Activated CD8-positive, alpha-beta memory T cell treated with anti-CD3 and anti-CD28 coated beads for 1 hour (primary cell): ENCODE results near the gene CYTH3.
"Not testable (repeated sequence)": the region's sequence is repeated elsewhere in the genome, so short reads cannot be mapped to it uniquely, and the experiment has no call there.

ENCODE experiments used
- DNase-seq, 2 donors: peaks; one replicate each; pipeline ENCODE4 v3.0.0-alpha.2; 2020; ENCODE audit warnings: low read depth in 1 of 2; ENCODE audit errors: extremely low read depth in 1 of 2

CYTH3 gene

DNA sequence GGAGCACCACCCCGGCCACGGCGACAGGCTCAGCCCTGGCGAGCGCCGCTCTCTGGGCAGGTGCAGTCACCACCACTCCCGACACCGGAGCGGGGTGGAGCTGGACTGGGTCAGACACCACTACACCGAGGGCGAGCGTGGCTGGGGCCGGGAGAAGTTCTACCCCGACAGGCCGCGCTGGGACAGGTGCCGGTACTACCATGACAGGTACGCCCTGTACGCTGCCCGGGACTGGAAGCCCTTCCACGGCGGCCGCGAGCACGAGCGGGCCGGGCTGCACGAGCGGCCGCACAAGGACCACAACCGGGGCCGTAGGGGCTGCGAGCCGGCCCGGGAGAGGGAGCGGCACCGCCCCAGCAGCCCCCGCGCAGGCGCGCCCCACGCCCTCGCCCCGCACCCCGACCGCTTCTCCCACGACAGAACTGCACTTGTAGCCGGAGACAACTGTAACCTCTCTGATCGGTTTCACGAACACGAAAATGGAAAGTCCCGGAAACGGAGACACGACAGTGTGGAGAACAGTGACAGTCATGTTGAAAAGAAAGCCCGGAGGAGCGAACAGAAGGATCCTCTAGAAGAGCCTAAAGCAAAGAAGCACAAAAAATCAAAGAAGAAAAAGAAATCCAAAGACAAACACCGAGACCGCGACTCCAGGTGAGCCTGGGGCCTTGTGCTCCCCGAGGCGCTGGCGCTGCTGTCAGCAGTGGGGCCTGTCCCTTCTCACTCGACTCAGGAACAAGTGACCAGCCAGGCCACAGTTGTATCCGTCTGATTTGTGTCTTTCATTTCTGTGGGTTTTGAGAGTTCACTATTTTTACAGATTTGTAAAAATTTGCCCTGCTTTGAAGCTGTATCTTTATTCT lies 117.7 kb downstream of the CYTH3 start:
- no peak for DNase-seq

- no peak for DNase-seq
Measured at GRCh38 chr7:6153646-6154541, 118.5 kb downstream of the CYTH3 start.

DNA sequence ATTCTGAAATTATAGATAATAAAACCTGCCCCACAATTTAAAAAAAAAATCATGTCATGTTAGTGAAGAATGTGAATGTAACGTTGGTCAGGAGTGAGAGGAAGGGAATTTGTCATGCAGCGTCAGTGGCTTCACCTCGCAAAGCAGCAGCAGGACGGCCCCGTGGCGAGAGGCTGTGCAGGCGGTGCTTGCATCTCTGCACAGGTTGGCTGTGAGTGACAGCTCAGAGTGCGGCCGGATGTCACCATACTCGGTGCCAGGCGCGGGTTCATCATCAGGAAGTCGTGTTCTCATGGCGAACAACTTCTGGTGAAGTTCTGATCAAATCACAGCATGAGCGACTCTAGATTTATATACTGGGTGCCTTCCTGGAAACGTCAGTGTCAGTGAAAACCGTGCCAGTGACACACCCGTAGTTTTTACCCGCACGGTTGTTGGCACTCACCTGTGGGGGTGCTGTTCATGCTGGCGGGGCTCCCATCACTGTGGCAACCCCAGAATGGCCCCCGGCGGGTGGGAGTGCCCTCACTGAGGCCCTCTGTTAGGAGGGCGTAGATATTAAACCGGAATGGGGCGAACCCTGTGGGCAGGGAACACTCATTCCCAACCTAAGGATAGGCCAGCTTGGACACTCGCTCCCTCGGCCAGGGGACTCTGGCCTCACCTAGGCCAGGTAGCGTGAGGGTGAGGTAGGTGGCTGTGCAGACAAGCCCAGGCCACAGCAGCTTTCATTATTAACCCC lies 120.3 kb downstream of the CYTH3 start:
- no peak for DNase-seq

DNA sequence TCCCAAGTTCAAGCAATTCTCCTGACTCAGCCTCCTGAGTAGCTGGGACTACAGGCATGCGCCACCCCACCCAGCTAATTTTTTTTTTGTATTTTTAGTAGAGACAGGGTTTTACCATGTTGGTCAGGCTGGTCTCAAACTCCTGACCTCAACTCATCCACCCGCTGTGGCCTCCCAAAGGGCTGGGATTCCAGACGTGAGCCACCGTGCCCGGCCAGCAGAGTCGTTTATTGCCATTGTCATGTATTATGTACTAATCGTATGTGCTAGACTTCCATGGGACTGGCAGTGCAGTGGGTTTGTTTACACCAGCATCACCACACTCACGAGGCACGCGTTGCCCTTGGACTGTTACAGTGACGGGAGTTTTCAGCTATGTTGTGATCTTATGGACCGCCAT lies 120.9 kb downstream of the CYTH3 start:
- DNase-seq: not testable (repeated sequence)

GRCh38 chr7:6149996-6150395 lies 122.4 kb downstream of the CYTH3 start:
- DNase-seq: no peak

DNA sequence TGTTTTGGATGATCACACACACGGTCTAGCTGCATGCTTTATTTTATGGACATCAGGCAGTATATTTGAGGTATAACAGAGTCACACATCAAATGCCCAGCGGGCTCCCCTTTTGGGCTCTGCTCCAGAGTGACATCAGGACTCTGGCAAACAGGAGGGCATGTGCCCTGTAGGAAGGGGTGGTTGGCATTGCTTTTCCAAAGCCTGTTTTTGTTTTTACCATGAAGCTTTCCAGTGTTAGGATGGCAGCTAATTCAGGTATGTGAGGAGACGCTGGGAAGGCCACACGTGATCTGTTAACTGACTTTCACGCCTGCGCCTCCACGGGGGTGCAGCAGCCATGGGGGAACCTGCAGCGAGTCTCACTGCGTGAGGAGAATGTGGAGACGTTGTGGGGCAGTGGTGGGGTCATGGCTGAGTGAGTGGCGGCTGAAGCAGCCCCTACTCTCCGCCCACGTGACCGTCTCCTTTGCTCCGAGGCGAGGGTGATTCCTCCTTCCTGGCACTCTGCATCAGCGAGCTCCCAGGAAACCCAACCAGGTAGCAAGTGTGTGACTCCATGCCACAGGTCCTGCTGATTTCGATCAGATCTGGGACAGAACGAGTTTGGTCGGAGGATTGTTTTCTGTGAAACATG lies 123.6 kb downstream of the CYTH3 start:
- no peak for DNase-seq

DNA sequence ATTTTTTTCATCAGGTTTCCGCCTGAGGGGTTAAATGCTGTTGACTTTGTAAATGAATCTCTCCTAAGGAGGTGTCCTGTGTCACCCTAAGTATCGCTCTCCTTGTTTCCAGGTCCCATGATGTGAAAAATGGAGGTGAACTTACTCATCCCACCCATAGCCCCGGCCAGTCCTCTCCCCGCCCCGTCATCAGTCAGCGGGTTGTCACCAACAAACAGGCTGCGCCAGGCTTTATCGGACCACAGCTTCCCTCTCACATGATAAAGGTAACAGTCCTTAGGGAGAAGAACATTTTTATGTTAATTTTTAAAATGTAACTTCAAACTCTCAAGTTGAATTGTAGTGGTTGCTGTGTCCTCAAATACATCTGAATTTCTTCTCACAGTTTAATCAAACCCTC lies 124.8 kb downstream of the CYTH3 start:
- no peak for DNase-seq

DNA sequence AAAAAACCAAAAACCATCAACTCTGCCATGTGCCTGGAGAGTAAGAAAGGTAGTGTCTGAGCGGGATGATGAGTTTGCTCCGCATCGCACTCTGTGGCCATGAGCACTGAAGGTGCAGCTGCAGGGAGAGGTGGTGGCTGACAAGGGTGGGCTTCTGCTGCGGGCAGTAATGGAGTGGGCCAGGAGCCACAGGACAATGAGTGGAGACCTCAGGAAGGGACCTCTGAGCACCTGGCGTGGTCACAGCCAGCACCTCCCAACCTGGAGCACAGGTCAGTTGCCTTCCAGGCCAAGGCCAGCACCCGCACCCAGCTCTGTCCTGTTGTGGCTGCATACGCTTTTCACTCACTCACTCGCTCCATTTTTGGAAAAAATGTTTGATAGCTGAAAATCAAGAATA lies 125.8 kb downstream of the CYTH3 start:
- no peak for DNase-seq

DNA sequence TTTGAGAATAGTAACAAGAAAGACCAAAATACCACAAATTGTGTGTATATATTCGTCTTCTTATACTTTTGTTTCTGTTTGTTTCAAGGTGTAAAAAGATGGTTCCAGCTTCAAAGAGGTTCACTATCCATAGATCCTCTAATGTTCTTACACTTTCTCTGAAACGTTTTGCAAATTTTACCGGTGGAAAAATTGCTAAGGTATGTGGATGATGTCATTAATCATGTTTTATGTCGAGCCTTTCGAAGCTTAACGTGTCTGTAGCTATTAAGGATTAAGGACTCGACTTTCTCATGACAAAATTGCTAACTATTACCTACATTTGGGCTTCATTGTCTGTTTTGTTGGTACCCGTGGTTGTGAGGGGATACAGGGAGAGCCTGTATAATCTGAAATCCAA lies 128.4 kb downstream of the CYTH3 start:
- no peak for DNase-seq

DNA sequence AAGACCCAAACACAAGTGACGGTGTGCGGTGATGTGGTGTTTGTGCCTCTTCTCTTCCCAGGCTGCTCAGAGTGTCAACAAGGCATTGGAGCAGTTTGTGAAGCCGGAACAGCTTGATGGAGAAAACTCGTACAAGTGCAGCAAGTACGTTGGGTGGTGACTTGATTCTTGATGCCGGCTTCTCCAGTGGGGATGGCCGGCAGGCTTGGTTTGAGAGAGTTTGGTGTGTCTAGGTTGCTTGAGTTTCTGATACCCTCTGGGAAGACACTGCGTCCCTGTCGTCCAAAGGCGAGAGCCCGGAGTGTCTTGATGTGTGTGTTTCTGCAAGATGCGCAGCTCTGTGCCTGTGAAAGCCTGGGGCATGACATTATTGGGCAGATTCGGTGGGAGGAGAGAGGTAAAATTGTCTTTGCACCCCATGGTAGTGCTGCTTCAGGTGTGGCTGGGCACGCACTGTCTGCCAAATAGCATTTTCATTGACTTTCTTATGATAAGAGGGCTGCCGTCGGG lies 129.5 kb downstream of the CYTH3 start:
- no peak for DNase-seq

- DNase-seq: no peak
Measured at GRCh38 chr7:6139189-6139996, 133.0 kb downstream of the CYTH3 start.

DNA sequence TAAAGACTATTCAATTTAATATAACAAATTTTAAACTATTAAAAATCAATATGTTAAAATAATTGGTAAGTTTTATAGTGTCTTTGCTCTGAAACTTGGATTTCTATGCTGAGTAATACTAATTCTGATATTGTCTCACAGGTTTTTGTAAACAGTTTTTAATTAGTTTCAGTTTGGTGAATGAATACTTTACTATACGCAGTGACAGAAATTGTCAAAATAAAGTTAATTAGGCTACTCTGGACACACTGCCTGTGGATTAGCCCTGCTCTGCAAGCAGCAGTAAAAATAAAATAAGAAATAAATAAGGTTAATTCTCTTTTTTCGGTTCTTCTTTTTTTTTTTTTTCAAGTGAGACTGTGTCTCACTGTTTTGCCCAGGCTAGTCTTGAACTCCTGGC lies 135.9 kb downstream of the CYTH3 start:
- no peak for DNase-seq

- no peak for DNase-seq
Measured at GRCh38 chr7:6133249-6133648, 139.2 kb downstream of the CYTH3 start.

GRCh38 chr7:6130007-6130587 lies 142.3 kb downstream of the CYTH3 start:
- no peak for DNase-seq

DNA sequence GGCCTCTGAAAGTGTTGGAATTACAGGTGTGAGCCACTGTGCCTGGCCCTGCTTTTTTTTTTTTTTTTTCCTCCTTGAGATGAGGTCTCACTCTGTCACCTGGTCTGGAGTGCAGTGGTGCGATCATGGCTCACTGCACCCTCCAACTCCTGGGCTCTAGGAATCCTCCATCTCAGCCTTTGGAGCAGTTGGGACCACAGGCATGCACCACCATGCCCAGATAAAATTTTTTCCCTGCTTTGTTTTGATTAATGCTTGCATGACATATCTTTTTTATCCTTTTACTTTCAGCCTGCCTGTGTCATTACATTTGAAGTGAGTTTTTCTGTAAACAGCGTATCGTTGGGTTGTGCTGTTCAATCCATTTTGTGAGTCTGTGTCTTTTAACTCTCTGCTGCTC lies 144.2 kb downstream of the CYTH3 start:
- DNase-seq: no peak

GRCh38 chr7:6127110-6127490 lies 145.3 kb downstream of the CYTH3 start:
- DNase-seq: no peak

- no peak for DNase-seq
Measured at GRCh38 chr7:6123843-6124242, 148.6 kb downstream of the CYTH3 start.

GRCh38 chr7:6121141-6121540 lies 151.3 kb downstream of the CYTH3 start:
- DNase-seq: no peak

DNA sequence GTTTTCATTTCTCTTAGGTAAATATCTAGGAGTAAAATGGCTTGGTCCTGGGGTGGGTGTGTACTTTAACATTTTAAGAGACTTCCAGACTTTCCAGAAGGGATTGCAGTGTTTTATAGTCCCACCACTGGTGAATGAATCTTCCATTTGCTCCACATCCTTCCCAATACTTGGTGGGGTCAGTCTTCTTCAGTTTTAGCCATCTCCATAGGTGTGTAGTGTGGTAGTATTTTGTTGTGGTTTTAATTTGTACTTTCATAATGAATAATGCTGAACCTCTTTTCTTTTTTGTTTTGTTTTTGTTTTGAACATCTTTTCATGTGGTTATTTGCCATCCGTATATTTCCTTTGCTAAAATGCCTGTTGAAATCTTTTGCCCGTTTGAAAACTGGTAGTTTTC lies 154.9 kb downstream of the CYTH3 start:
- no peak for DNase-seq
